GM12878 (cell line): ENCODE data around the gene AURKAIP1. TPM values are rescaled to one million over a fixed set of nuclear protein-coding genes. Genes with fewer than 3 reads are reported as not detected.

Experiments
- ATAC-seq: fragments of 200-7000 bp; cut with Tn5 transposase; 3 replicates; pipeline ENCODE4 v1.9.1; 2020; ENCODE audit warnings: mild to moderate bottlenecking, moderate library complexity
- BruUV-seq: library from RNA; stranded (reverse); fragments of 400-500 nt; replicated peaks from 2 replicates; lab custom pipeline; 2021; lab: Mats Ljungman, UMichigan
- CTCF ChIA-PET: fragments of 300-600 bp; sonication (Branson Sonifier 250); formaldehyde crosslinking; extraction: SDS; loops from one replicate; lab custom pipeline; 2021; ENCODE audit warnings: inconsistent platforms; lab: Yijun Ruan, JAX
- POLR2A ChIA-PET: fragments of 350-600 bp; formaldehyde crosslinking; extraction: SDS; loops from one replicate; lab custom pipeline; 2021; ENCODE audit warnings: inconsistent platforms; lab: Charles Lee
- RAD21 ChIA-PET: fragments of 300-600 bp; sonication (Branson Sonifier 250); formaldehyde crosslinking; loops from one replicate; lab custom pipeline; 2023; ENCODE audit warnings: antibody characterized with exemption; ENCODE audit not compliant: unreplicated experiment; lab: Charles Lee
- SMC1A ChIA-PET: fragments of 300-600 bp; sonication (Branson Sonifier 250); formaldehyde crosslinking; loops from one replicate; lab custom pipeline; 2023; ENCODE audit not compliant: unreplicated experiment, uncharacterized antibody; lab: Charles Lee
- DNase-seq: peaks from one replicate; pipeline ENCODE4 v3.0.0-alpha.2; 2011; ENCODE audit warnings: low read depth, low spot score
- FAIRE-seq: peaks from 3 replicates; lab custom pipeline; 2011; peaks lifted over from hg19 to GRCh38; lab: Jason Lieb, UNC
- H2AFZ ChIP-seq: 2 replicates; pipeline ENCODE4 v1.6.0; 2011; ENCODE audit warnings: low read depth, low read length, control low read depth; ENCODE audit not compliant: control insufficient read depth
- H3K27ac ChIP-seq: 2 replicates; pipeline ENCODE4 v1.5.1; 2011; ENCODE audit warnings: control low read depth; ENCODE audit not compliant: control insufficient read depth, insufficient read depth
- H3K27me3 ChIP-seq, 2 experiments: replicated peaks in 1 of 2; 2 replicates each; pipeline versions ENCODE4 v1.6.0 to v1.6.1; 2011; ENCODE audit warnings: low read length in 1 of 2; ENCODE audit not compliant: control insufficient read depth in 2 of 2, insufficient read depth in 2 of 2
- H3K36me3 ChIP-seq, 2 experiments: 2 replicates each; pipeline ENCODE4 v1.5.1; 2011; ENCODE audit warnings: low read length in 1 of 2; ENCODE audit not compliant: control insufficient read depth in 2 of 2, insufficient read depth in 2 of 2
- H3K4me1 ChIP-seq: 2 replicates; pipeline ENCODE4 v1.6.1; 2011; ENCODE audit warnings: mild to moderate bottlenecking, low read length, moderate library complexity, mixed read lengths; ENCODE audit not compliant: control insufficient read depth, insufficient read depth
- H3K4me2 ChIP-seq: 2 replicates; pipeline ENCODE4 v1.6.0; 2011; ENCODE audit warnings: control low read depth; ENCODE audit not compliant: control insufficient read depth, insufficient read depth
- H3K4me3 ChIP-seq: fragments of 200-600 bp; sonication (generic); 2 replicates; pipeline ENCODE4 v1.5.1; 2016
- H3K79me2 ChIP-seq: 2 replicates; pipeline ENCODE4 v1.6.0; 2011; ENCODE audit warnings: low read length; ENCODE audit not compliant: control insufficient read depth, insufficient read depth
- H3K9ac ChIP-seq: 2 replicates; pipeline ENCODE4 v1.8.0; 2011; ENCODE audit warnings: low read length, control low read depth, mixed read lengths; ENCODE audit not compliant: control insufficient read depth, insufficient read depth
- H3K9me3 ChIP-seq: replicated peaks from 3 replicates; pipeline ENCODE4 v1.5.1; 2011; ENCODE audit warnings: mild to moderate bottlenecking, low read length; ENCODE audit not compliant: control insufficient read depth, insufficient read depth
- H4K20me1 ChIP-seq: 2 replicates; pipeline ENCODE4 v1.6.0; 2011; ENCODE audit not compliant: control insufficient read depth, insufficient read depth
- BHLHE40 ChIP-seq, 2 experiments: fragments of 450-650 bp in 1 of 2; IDR thresholded peaks; 2 replicates each; pipeline ENCODE4 v1.6.1; 2011 to 2017; ENCODE audit warnings: low read depth in 2 of 2, borderline replicate concordance in 1 of 2, improper control_type of control experiment in 1 of 2, low read length in 1 of 2, mild to moderate bottlenecking in 1 of 2
- BRCA1 ChIP-seq: IDR thresholded peaks from 2 replicates; pipeline ENCODE4 v1.6.1; 2011; ENCODE audit warnings: low read depth, low read length, improper control_type of control experiment
- CBX3 ChIP-seq: fragments of 200-600 bp; sonication (generic); IDR thresholded peaks from 2 replicates; pipeline ENCODE4 v1.6.1; 2016; ENCODE audit warnings: low read depth, borderline replicate concordance
- DPF2 ChIP-seq: fragments of 450-650 bp; IDR thresholded peaks from 2 replicates; pipeline ENCODE4 v1.6.1; 2017; ENCODE audit warnings: mild to moderate bottlenecking
- ELK1 ChIP-seq: IDR thresholded peaks from 2 replicates; pipeline ENCODE4 v1.6.1; 2012; ENCODE audit warnings: low read depth, low read length, improper control_type of control experiment
- HCFC1 ChIP-seq: fragments of 150-350 bp; IDR thresholded peaks from 2 replicates; pipeline ENCODE4 v1.6.1; 2014; ENCODE audit warnings: low read length
- HDGF ChIP-seq: fragments of 450-650 bp; IDR thresholded peaks from 2 replicates; pipeline ENCODE4 v1.6.1; 2016; ENCODE audit warnings: antibody characterized with exemption
- LARP7 ChIP-seq: fragments of 450-650 bp; IDR thresholded peaks from 2 replicates; pipeline ENCODE4 v1.6.1; 2017; ENCODE audit warnings: mild to moderate bottlenecking
- POLR2AphosphoS5 ChIP-seq: IDR thresholded peaks from 2 replicates; pipeline ENCODE4 v1.6.1; 2011; ENCODE audit warnings: mild to moderate bottlenecking, low read length, inconsistent platforms
- RAD21 ChIP-seq: IDR thresholded peaks from 2 replicates; pipeline ENCODE4 v1.6.1; 2011; ENCODE audit warnings: mild to moderate bottlenecking, low read depth, low read length, moderate library complexity; ENCODE audit not compliant: insufficient read depth
- RUNX3 ChIP-seq: IDR thresholded peaks from 2 replicates; pipeline ENCODE4 v1.6.1; 2012; ENCODE audit warnings: low read length, inconsistent platforms
- SIX5 ChIP-seq: IDR thresholded peaks from 2 replicates; pipeline ENCODE4 v1.6.1; 2011; ENCODE audit warnings: mild to moderate bottlenecking, low read depth, low read length, moderate library complexity; ENCODE audit not compliant: severe bottlenecking
- SMARCA5 ChIP-seq: fragments of 450-650 bp; IDR thresholded peaks from 2 replicates; pipeline ENCODE4 v1.6.1; 2017; ENCODE audit warnings: mild to moderate bottlenecking
- STAT1 ChIP-seq: fragments of 450-650 bp; conservative IDR thresholded peaks from 2 replicates; pipeline ENCODE4 v1.6.1; 2014; ENCODE audit warnings: antibody characterized with exemption, mild to moderate bottlenecking
- ZNF207 ChIP-seq: fragments of 450-650 bp; IDR thresholded peaks from 2 replicates; pipeline ENCODE4 v1.6.1; 2014; ENCODE audit warnings: antibody characterized with exemption, mild to moderate bottlenecking, borderline replicate concordance
- ZNF384 ChIP-seq: IDR thresholded peaks from 2 replicates; pipeline ENCODE4 v1.6.1; 2012; ENCODE audit warnings: low read depth, mild to moderate bottlenecking, low read length, improper control_type of control experiment, borderline replicate concordance
- WGBS: methylation state at CpG from one replicate; pipeline ENCODE4 v1.1.6; 2016; ENCODE audit warnings: low lambda C conversion rate; ENCODE audit not compliant: insufficient replicate concordance, insufficient coverage; ENCODE audit errors: missing lambda C conversion rate; 5-methylcytosine and 5-hydroxymethylcytosine counted together
- in situ Hi-C: fragments of 300-500 bp; cut with MboI; formaldehyde crosslinking; loops from 9 replicates; pipeline ENCODE4 v1.14.3; 2018; ENCODE audit warnings: mixed read lengths
- intact Hi-C: fragments of 100-400 bp; cut with micrococcal nuclease; formaldehyde crosslinking; loops from one replicate; pipeline ENCODE4 v1.14.2; 2022; ENCODE audit not compliant: unreplicated experiment
- polyA plus RNA-seq, 11 experiments: library from polyadenylated mRNA; depleted of rRNA in 4 of 11; unstranded in 6 of 11; stranded (reverse) in 5 of 11; fragments of >200 nt; fragmentation: Nextera tagmentation in 4 of 11; fragmentation: Illumina TruSeq in 1 of 11; extraction: Ambion mirVana in 4 of 11; extraction: Trizol in 1 of 11; gene quantifications; 1 replicate in 1 of 11; 2 replicates in 10 of 11; pipeline versions ENCODE4 v1.2.1 to v1.2.3, GENCODE V29; 2011 to 2016; ENCODE audit warnings: inconsistent platforms in 2 of 11, missing spikeins in 2 of 11, low read depth in 1 of 11
- total RNA-seq, 4 experiments: library from RNA; depleted of rRNA in 3 of 4; stranded (reverse); fragments of >200 nt in 3 of 4; fragmentation: Illumina TruSeq in 1 of 4; extraction: Trizol in 1 of 4; gene quantifications; 2 replicates each; pipeline versions ENCODE4 v1.2.1 to v1.2.3, GENCODE V29; 2013 to 2021
- TF ChIP-seq, protein P1 (sequence below): fragments of 450-650 bp; IDR thresholded peaks from 2 replicates; pipeline ENCODE4 v1.6.1; 2016; ENCODE audit warnings: mild to moderate bottlenecking
- TF ChIP-seq, protein P2 (sequence below): IDR thresholded peaks from 2 replicates; pipeline ENCODE4 v1.6.1; 2011; ENCODE audit warnings: mild to moderate bottlenecking, low read depth, low read length, moderate library complexity; ENCODE audit not compliant: insufficient replicate concordance

Gene AURKAIP1
- total and polyA plus RNA-seq, 10 of the 15 experiments (the other 5 are each of a cell fraction or from before 2014, with no cell fraction given), result 6.5 to 366 (median 120) TPM

DNA sequence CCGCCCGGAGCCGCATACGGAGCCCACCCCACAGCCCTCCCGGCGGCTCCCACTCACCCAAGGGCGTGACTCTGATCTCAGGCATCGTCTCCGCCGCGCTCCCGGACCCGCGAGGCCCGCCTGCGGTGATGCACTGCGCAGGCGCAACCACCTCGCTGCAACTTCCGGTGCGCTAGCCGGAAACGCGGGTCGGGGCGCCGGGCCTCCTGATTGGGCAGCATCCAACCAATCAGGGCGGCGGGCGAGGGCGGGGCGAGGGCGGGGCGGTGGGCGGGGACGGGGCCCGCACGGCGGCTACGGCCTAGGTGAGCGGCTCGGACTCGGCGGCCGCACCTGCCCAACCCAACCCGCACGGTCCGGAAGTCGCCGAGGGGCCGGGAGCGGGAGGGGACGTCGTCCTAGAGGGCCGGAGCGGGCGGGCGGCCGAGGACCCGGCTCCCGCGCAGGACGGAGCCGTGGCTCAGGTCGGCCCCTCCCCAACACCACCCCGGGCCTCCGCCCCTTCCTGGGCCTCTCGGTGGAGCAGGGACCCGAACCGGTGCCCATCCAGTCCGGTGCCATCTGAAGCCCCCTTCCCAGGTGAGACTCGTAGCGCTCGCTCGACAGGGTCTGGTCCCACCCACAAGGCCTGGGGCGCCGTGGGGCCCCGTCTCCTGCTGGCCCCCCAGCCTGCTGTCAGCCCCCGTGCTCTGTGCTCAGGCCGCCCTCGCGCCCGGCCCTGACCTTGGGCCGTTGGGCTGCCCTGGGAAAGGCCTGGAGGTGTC lies 50.3 kb downstream of the AURKAIP1 start, which contains the start of the genes CPTP and INTS11 (continued):
- TF ChIP-seq POLR2AphosphoS5 (peak; percentile 74; the same call in 1 of the 2 replicates), ELK1 (peak; percentile 66), HCFC1 (peak; percentile 46)
- TF ChIP-seq, all 136 proteins: peak for 28

- Histone ChIP-seq H3K36me3 (peaks cover 0 to 4% of the 10 kb centered on the region in 2 experiments; a peak in 3 of 4 replicates), H4K20me1 (no peaks in the 10 kb centered on the region), H3K4me2 (0 out of 2 replicates have a peak overlapping the region, but pooled peaks have one; percentile 48), H2AFZ (peak overlapping the region; percentile 61), H3K9ac (peak overlapping the region; percentile 78), H3K27me3 (no peaks in the 10 kb centered on the region), H3K27ac (peak overlapping the region; percentile 78), H3K79me2 (peaks cover 44% of the 10 kb centered on the region), H3K4me1 (peaks cover 10% of the 10 kb centered on the region), H3K9me3 (no peaks in the 10 kb centered on the region), H3K4me3 (peak overlapping the region; percentile 88; the same call in 1 of the 2 replicates)
- ATAC-seq (peak; percentile 54), DNase-seq (no peak), FAIRE-seq (no peak)
- RAD21 ChIA-PET, result no interaction called here
- WGBS, result 0% methylated on average over 14 of the region's 41 CpGs
- SMC1A ChIA-PET, result no interaction called here
- CTCF ChIA-PET, result no interaction called here
- no TSS peak for BruUV-seq
- POLR2A ChIA-PET, result no interaction called here
- intact Hi-C loops, result no loop called here
- in situ Hi-C loops, result no loop called here
- peak; percentile 59 for TF ChIP-seq LARP7
- no peak for TF ChIP-seq BRCA1
- TF ChIP-seq STAT1, result no peak
- 0 out of 2 replicates have a peak, but pooled peaks have one; percentile 30 for TF ChIP-seq SMARCA5
- no peak for TF ChIP-seq HDGF
- TF ChIP-seq SIX5, result no peak
- 0 out of 4 replicates have a peak, but pooled peaks of 1 of the 2 experiments have one; percentile 3 for TF ChIP-seq BHLHE40 (IDR thresholded peaks at IDR 0.05; ENCODE audit: borderline replicate concordance in 1 of 2, low read depth in 2 of 2, low read length in 1 of 2)
- TF ChIP-seq DPF2, result no peak
- no peak for TF ChIP-seq RUNX3
- TF ChIP-seq, protein P1, sequence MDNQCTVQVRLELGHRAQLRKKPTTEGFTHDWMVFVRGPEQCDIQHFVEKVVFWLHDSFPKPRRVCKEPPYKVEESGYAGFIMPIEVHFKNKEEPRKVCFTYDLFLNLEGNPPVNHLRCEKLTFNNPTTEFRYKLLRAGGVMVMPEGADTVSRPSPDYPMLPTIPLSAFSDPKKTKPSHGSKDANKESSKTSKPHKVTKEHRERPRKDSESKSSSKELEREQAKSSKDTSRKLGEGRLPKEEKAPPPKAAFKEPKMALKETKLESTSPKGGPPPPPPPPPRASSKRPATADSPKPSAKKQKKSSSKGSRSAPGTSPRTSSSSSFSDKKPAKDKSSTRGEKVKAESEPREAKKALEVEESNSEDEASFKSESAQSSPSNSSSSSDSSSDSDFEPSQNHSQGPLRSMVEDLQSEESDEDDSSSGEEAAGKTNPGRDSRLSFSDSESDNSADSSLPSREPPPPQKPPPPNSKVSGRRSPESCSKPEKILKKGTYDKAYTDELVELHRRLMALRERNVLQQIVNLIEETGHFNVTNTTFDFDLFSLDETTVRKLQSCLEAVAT, result no peak
- no peak for TF ChIP-seq CBX3
- TF ChIP-seq ZNF207, result 0 out of 2 replicates have a peak, but pooled peaks have one; percentile 37
- TF ChIP-seq, protein P2, sequence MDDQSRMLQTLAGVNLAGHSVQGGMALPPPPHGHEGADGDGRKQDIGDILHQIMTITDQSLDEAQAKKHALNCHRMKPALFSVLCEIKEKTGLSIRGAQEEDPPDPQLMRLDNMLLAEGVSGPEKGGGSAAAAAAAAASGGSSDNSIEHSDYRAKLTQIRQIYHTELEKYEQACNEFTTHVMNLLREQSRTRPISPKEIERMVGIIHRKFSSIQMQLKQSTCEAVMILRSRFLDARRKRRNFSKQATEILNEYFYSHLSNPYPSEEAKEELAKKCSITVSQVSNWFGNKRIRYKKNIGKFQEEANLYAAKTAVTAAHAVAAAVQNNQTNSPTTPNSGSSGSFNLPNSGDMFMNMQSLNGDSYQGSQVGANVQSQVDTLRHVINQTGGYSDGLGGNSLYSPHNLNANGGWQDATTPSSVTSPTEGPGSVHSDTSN, result no peak
- TF ChIP-seq ZNF384, result no peak
- TF ChIP-seq RAD21, result no peak
These were observed 50.9 kb downstream of the AURKAIP1 start for GRCh38 chr1:1324084-1324523.
